Endothelial cell (in vitro differentiated cells): Measurements from ENCODE around the gene BRCA1. TPM values are rescaled to one million over a fixed set of nuclear protein-coding genes. Genes with fewer than 3 reads are reported as not detected.

Source experiments
- DNase-seq: peaks from one replicate; pipeline ENCODE4 v3.0.0; 2021; ENCODE audit warnings: low spot score
- H3K27ac Mint-ChIP-seq: one replicate; pipeline ENCODE4 v1.8.0; 2021; ENCODE audit warnings: mixed read lengths, inconsistent platforms; ENCODE audit not compliant: unreplicated experiment
- H3K27me3 Mint-ChIP-seq: one replicate; pipeline ENCODE4 v1.8.0; 2021; ENCODE audit warnings: mild to moderate bottlenecking, moderate library complexity, mixed read lengths, inconsistent platforms; ENCODE audit not compliant: unreplicated experiment
- H3K36me3 Mint-ChIP-seq: one replicate; pipeline ENCODE4 v1.8.0; 2021; ENCODE audit warnings: mild to moderate bottlenecking, low read depth, mixed read lengths, inconsistent platforms; ENCODE audit not compliant: unreplicated experiment
- H3K4me1 Mint-ChIP-seq: one replicate; pipeline ENCODE4 v1.8.0; 2021; ENCODE audit warnings: mild to moderate bottlenecking, mixed read lengths, inconsistent platforms; ENCODE audit not compliant: unreplicated experiment
- H3K4me3 Mint-ChIP-seq: one replicate; pipeline ENCODE4 v1.8.0; 2021; ENCODE audit warnings: mild to moderate bottlenecking, mixed read lengths, inconsistent platforms; ENCODE audit not compliant: unreplicated experiment
- H3K9me3 Mint-ChIP-seq: one replicate; pipeline ENCODE4 v1.8.0; 2021; ENCODE audit warnings: mixed read lengths, inconsistent platforms; ENCODE audit not compliant: unreplicated experiment
- total RNA-seq: library from RNA; stranded (reverse); fragmentation: NEBNext Ultra II Directional; extraction: Animal tissue kit (Norgen Biotek cat#: 25700); gene quantifications from one replicate; pipeline ENCODE4 v1.2.1, GENCODE V29; 2021; ENCODE audit not compliant: unreplicated experiment
- TF ChIP-seq, protein P1 (sequence below): fragments of 200-600 bp; sonication (generic); IDR thresholded peaks from one replicate; pipeline ENCODE4 v1.5.0; 2021; ENCODE audit warnings: antibody characterized with exemption; ENCODE audit not compliant: unreplicated experiment

BRCA1 gene
- total RNA-seq, 1 donor from 2014 or later, result 8.7 TPM

DNA sequence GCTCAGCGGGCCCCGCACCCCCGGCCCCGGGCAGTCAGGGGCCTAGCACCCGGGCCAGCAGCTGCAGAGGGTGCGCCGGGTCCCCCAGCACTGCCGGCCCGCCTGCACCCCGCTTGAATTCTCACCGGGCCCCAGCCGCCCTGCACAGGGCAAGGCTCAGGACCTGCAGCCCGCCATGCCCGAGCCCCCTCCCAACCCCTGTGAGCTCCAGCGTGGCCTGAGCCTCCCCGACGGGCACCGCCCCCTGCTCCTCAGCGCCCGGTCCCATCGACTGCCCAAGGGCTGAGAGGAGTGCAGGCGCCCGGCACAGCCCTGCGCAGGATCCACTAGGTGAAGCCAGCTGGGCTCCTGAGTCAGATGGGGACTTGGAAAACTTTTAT, 1.7 kb upstream of the BRCA1 start:
- no peak for DNase-seq
- peak overlapping the region; percentile 82 for H3K27ac Mint-ChIP-seq
- TF ChIP-seq, protein P1, sequence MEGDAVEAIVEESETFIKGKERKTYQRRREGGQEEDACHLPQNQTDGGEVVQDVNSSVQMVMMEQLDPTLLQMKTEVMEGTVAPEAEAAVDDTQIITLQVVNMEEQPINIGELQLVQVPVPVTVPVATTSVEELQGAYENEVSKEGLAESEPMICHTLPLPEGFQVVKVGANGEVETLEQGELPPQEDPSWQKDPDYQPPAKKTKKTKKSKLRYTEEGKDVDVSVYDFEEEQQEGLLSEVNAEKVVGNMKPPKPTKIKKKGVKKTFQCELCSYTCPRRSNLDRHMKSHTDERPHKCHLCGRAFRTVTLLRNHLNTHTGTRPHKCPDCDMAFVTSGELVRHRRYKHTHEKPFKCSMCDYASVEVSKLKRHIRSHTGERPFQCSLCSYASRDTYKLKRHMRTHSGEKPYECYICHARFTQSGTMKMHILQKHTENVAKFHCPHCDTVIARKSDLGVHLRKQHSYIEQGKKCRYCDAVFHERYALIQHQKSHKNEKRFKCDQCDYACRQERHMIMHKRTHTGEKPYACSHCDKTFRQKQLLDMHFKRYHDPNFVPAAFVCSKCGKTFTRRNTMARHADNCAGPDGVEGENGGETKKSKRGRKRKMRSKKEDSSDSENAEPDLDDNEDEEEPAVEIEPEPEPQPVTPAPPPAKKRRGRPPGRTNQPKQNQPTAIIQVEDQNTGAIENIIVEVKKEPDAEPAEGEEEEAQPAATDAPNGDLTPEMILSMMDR, result no peak
- H3K4me3 Mint-ChIP-seq, result no peak overlapping the region
- H3K36me3 Mint-ChIP-seq, result peaks cover 9% of the 10 kb centered on the region
- peaks cover 9% of the 10 kb centered on the region for H3K27me3 Mint-ChIP-seq
- no peaks in the 10 kb centered on the region for H3K9me3 Mint-ChIP-seq
- peaks cover 21% of the 10 kb centered on the region for H3K4me1 Mint-ChIP-seq

DNA sequence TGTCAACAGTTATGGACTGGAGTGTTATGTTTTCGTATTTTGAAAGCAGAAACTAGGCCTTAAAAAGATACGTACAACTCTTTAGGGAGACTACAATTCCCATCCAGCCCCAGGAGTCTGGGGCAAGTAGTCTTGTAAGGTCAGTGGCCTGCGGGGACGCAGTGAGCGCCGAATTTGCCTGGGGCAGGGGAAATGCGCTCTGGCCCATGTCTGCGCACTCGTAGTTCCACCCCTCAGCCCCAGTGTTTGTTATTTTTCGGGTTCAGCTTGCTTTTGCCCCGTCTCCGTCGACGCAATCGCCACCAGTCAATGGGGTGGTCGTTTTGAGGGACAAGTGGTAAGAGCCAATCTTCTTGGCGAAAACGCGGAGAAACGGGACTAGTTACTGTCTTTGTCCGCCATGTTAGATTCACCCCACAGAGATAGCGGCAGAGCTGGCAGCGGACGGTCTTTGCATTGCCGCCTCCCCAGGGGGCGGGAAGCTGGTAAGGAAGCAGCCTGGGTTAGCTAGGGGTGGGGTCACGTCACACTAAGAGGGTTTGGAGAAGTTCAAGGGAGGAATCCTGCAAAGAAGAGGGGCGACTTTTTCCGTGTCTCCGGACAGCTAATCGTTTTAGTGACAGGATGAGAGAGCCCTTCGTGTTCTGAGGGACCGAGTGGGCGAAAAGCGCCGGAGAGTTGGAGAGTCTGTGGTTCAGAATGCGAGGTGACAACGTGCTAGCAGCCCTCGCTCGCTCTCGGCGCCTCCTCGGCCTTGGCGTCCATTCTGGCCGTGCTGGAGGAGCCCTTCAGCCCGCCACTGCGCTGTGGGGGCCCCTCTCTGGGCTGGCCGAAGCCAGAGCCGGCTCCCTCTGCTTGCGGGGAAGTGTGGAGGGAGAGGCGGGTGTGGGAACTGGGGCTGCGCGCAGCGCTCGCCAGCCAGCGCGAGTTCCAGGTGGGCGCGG, 1.1 kb upstream of the BRCA1 start:
- H3K4me1 Mint-ChIP-seq, result peaks cover 21% of the 10 kb centered on the region

DNA sequence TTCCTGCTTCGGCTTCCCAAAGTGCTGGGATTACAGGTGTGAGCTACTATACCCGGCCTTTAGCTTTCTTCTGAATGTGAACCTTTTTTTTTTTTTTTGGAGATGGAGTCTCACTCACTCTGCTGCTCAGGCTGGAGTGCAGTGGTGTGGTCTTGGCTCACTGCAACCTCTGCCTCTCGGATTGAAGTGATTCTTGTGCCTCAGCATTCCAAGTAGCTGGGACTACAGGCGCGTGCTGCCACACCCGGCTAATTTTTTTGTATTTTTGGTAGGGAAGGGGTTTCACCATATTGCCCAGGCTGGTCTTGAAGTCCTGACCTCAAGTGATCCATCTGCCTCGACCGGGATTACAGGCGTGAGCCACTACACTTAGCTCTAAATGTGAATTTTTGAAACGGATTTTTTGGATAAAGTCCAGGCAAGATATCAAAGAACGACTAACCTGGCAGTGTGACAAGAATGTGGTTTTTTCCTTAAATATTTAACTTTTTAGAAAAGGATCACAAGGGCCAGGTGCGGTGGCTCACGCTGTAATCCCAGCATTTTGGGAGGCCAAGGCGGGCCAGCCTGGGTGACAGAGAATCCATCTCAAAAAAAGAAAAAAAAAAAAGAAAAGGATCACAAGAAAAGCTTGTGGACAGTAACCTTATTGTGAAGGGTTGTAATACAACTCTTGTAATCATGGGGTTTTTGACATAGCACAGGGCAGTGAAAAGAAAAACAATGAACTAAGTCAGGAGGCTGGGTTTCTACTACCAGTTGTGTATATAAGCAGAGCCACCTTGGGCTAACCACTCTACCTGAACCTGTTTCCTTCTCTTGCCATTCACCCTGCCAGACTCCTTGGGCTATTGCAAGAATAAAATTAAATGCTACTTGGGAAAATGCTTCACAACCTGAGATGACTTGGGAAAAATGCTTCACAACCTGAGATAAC, 6.2 kb downstream of the BRCA1 start:
- H3K9me3 Mint-ChIP-seq, result no peaks in the 10 kb centered on the region
- DNase-seq, result no peak

More for the DNA sequence above, 1.1 kb upstream of the BRCA1 start:
- peak overlapping the region; percentile 92 for H3K4me3 Mint-ChIP-seq
- H3K36me3 Mint-ChIP-seq, result peaks cover 9% of the 10 kb centered on the region
- TF ChIP-seq, protein P1, result no peak
- DNase-seq, result no peak
- H3K27ac Mint-ChIP-seq, result peak overlapping the region; percentile 93
- H3K27me3 Mint-ChIP-seq, result peaks cover 9% of the 10 kb centered on the region
- H3K9me3 Mint-ChIP-seq, result no peaks in the 10 kb centered on the region

DNA sequence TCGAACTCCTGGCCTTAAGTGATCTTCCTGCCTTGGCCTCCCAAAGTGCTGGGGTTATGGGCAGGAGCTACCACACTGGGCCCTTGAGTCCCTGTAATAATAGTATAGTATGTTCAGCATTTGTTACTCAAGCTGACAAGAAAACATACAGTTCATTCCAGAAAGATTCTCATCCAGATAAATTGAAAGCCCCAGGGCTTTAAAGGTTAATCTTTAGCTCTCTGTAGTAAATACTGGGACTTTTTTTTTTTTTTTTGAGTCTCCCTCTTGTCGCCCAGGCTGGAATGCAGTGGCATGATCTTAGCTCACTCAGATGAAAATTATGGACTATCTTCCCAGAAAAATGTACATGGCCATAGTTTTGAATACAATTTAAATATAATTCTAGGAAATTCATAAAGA, 11.0 kb downstream of the BRCA1 start:
- H3K27ac Mint-ChIP-seq, result no peak overlapping the region
- TF ChIP-seq, protein P1, result no peak
- no peak for DNase-seq

More for the DNA sequence above, 6.2 kb downstream of the BRCA1 start:
- Mint-ChIP-seq H3K36me3 (no peaks in the 10 kb centered on the region), H3K27ac (no peak overlapping the region), H3K27me3 (peaks cover 3% of the 10 kb centered on the region), H3K4me3 (no peak overlapping the region), H3K4me1 (no peaks in the 10 kb centered on the region)
- TF ChIP-seq, protein P1, result no peak

More for the DNA sequence above, 11.0 kb downstream of the BRCA1 start:
- Mint-ChIP-seq H3K4me3 (no peak overlapping the region), H3K36me3 (no peaks in the 10 kb centered on the region), H3K9me3 (no peaks in the 10 kb centered on the region), H3K4me1 (no peaks in the 10 kb centered on the region), H3K27me3 (no peaks in the 10 kb centered on the region)
